CD4-positive, alpha-beta T cell (primary cell): ENCODE measurements around the gene TMEM260. TPM values are rescaled to one million over a fixed set of nuclear protein-coding genes. Genes with fewer than 3 reads are reported as not detected.

Experiments used
- ATAC-seq: fragments of 200-7000 bp; cut with Tn5 transposase; one replicate; pipeline ENCODE4 v1.10.0; 2022; ENCODE audit warnings: mild to moderate bottlenecking; ENCODE audit not compliant: poor library complexity
- CTCF ChIA-PET: fragments of 350-600 bp; sonication (Branson Sonifier 250); formaldehyde crosslinking; loops from one replicate; lab custom pipeline; 2021; ENCODE audit warnings: antibody characterized with exemption, inconsistent platforms; lab: Charles Lee
- POLR2A ChIA-PET: fragments of 350-600 bp; sonication (Branson Sonifier 250); formaldehyde crosslinking; loops from one replicate; lab custom pipeline; 2021; ENCODE audit warnings: antibody characterized with exemption, inconsistent platforms; lab: Charles Lee
- DNase-seq, 14 experiments: peaks; one replicate each; pipeline ENCODE4 v3.0.0-alpha.2; 2013 to 2020; ENCODE audit warnings: mixed read lengths in 2 of 14
- H3K27ac ChIP-seq, 2 donors: one replicate each; pipeline versions ENCODE4 v1.5.1 to v1.7.0; 2013; ENCODE audit warnings: low read length in 2 of 2, low read depth in 1 of 2, mild to moderate bottlenecking in 1 of 2
- H3K27me3 ChIP-seq, 2 experiments: 1 replicate in 1 of 2; 2 replicates in 1 of 2; pipeline versions ENCODE4 v1.6.1 to v1.7.0; 2013; ENCODE audit warnings: low read length in 2 of 2, control low read depth in 1 of 2, mild to moderate bottlenecking in 1 of 2, moderate library complexity in 1 of 2; ENCODE audit not compliant: insufficient read depth in 2 of 2, control insufficient read depth in 1 of 2
- H3K36me3 ChIP-seq: one replicate; pipeline ENCODE4 v1.6.1; 2013; ENCODE audit warnings: low read length, control low read depth; ENCODE audit not compliant: insufficient read depth
- H3K4me1 ChIP-seq: one replicate; pipeline ENCODE4 v1.6.1; 2013; ENCODE audit warnings: low read length, control low read depth; ENCODE audit not compliant: insufficient read depth
- H3K4me3 ChIP-seq: one replicate; pipeline ENCODE4 v1.5.1; 2013; ENCODE audit warnings: mild to moderate bottlenecking, low read length, moderate library complexity
- H3K9me3 ChIP-seq, 2 experiments: 1 replicate in 1 of 2; 2 replicates in 1 of 2; pipeline versions ENCODE4 v1.6.1 to v1.7.0; 2013; ENCODE audit warnings: low read length in 2 of 2, mild to moderate bottlenecking in 2 of 2, control low read depth in 1 of 2, moderate library complexity in 1 of 2; ENCODE audit not compliant: control insufficient read depth in 1 of 2, insufficient read depth in 1 of 2
- H3K27ac Mint-ChIP-seq: one replicate; pipeline ENCODE4 v1.8.0; 2020; ENCODE audit warnings: mixed read lengths
- H3K27me3 Mint-ChIP-seq: one replicate; pipeline ENCODE4 v1.8.0; 2021; ENCODE audit warnings: mixed read lengths
- H3K36me3 Mint-ChIP-seq: one replicate; pipeline ENCODE4 v1.8.0; 2021; ENCODE audit warnings: low read depth, mixed read lengths
- H3K4me1 Mint-ChIP-seq: one replicate; pipeline ENCODE4 v1.8.0; 2021; ENCODE audit warnings: low read depth, mixed read lengths
- H3K4me3 Mint-ChIP-seq: one replicate; pipeline ENCODE4 v1.8.0; 2020; ENCODE audit warnings: mild to moderate bottlenecking, mixed read lengths
- H3K9me3 Mint-ChIP-seq: one replicate; pipeline ENCODE4 v1.8.0; 2020; ENCODE audit warnings: mixed read lengths
- intact Hi-C, 2 experiments: fragments of 100-400 bp; cut with DNase I in 1 of 2; cut with micrococcal nuclease in 1 of 2; formaldehyde crosslinking; loops; one replicate each; pipeline versions ENCODE4 v1.15.1 to v1.9.0; 2023 to 2025; cut with DNase I, micrococcal nuclease
- total RNA-seq, 174 experiments: library from RNA in 2 of 174; stranded (reverse) in 2 of 174; gene quantifications; one replicate each; pipeline ENCODE4 v1.2.3 and lab custom pipeline; 2021 to 2026
- TF ChIP-seq, protein P1 (sequence below): fragments of 200-600 bp; IDR thresholded peaks from one replicate; pipeline ENCODE4 v1.8.0; 2022; ENCODE audit warnings: antibody characterized with exemption, mild to moderate bottlenecking

TMEM260 gene
- total RNA-seq, 2 experiments from 2014 or later, result 8.7 to 9.2 TPM

DNA sequence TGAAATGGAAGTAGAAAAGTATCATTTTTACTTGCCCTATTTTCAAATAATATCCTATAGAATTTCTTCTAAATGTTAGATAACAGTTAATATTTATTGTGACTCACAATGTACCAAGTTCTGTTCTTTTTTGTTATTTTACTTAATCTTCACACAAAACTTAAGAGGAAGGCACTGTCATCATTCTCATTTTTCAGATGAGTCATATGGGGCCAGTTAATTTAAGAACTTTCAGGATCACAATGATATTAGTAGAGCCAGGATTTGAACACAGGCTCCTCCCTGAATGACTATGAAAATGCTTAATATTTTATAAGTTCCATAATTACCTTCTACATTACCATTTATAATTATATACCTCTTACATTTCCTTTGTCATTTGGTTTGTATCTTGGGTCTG lies 10.4 kb upstream of the TMEM260 start:
- POLR2A ChIA-PET, result no interaction called here

DNA sequence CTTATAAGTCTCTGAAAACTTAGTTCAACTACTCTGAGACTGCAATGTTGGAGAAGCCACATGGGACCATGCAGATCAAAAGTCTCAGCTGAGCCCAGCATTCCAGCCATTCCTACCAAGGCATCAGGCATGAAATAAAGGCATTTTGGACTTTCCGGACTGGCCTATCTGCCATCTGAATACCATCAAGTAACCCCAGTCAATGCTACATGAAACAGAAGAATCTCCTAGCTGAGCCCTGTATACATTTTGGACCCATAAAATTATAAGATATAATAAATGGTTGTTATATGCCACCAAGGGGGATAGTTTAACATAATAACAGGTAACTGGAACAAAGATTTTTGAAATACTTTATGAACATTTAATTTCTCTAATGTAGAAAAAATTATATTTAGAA lies 9.3 kb upstream of the TMEM260 start:
- CTCF ChIA-PET, result no interaction called here
- Mint-ChIP-seq H3K27ac (no peak overlapping the region), H3K36me3 (no peaks in the 10 kb centered on the region), H3K9me3 (no peaks in the 10 kb centered on the region), H3K4me1 (no peaks in the 10 kb centered on the region), H3K27me3 (peaks cover 53% of the 10 kb centered on the region), H3K4me3 (no peak overlapping the region)
- DNase-seq (no peak), ATAC-seq (no peak)
- intact Hi-C loops, result loop anchor here in 1 of 2 experiments (10.0 kb wide), 3 partner anchors 455 to 1375 kb away; partner anchors contain the start of genes DLGAP5 and PELI2
- TF ChIP-seq, protein P1, sequence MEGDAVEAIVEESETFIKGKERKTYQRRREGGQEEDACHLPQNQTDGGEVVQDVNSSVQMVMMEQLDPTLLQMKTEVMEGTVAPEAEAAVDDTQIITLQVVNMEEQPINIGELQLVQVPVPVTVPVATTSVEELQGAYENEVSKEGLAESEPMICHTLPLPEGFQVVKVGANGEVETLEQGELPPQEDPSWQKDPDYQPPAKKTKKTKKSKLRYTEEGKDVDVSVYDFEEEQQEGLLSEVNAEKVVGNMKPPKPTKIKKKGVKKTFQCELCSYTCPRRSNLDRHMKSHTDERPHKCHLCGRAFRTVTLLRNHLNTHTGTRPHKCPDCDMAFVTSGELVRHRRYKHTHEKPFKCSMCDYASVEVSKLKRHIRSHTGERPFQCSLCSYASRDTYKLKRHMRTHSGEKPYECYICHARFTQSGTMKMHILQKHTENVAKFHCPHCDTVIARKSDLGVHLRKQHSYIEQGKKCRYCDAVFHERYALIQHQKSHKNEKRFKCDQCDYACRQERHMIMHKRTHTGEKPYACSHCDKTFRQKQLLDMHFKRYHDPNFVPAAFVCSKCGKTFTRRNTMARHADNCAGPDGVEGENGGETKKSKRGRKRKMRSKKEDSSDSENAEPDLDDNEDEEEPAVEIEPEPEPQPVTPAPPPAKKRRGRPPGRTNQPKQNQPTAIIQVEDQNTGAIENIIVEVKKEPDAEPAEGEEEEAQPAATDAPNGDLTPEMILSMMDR, result no peak
- H3K27me3 ChIP-seq, result peaks cover 0 to 13% of the 10 kb centered on the region in 2 experiments
- H3K4me3 ChIP-seq, result no peak overlapping the region
- no peaks in the 10 kb centered on the region for H3K9me3 ChIP-seq
- H3K4me1 ChIP-seq, result no peaks in the 10 kb centered on the region
- no peaks in the 10 kb centered on the region for H3K36me3 ChIP-seq
- no peak overlapping the region for H3K27ac ChIP-seq
- POLR2A ChIA-PET, result no interaction called here

More for the DNA sequence above, 10.4 kb upstream of the TMEM260 start:
- Histone ChIP-seq H3K4me3 (no peak overlapping the region), H3K4me1 (no peaks in the 10 kb centered on the region), H3K9me3 (peaks cover 0 to under 1% of the 10 kb centered on the region in 2 experiments), H3K36me3 (no peaks in the 10 kb centered on the region), H3K27me3 (peaks cover 0 to 13% of the 10 kb centered on the region in 2 experiments), H3K27ac (no peak overlapping the region)
- no peak for DNase-seq
- no peak for ATAC-seq
- CTCF ChIA-PET, result no interaction called here
- no peaks in the 10 kb centered on the region for H3K36me3 Mint-ChIP-seq
- H3K9me3 Mint-ChIP-seq, result no peaks in the 10 kb centered on the region
- TF ChIP-seq, protein P1, result no peak
- intact Hi-C loops, result no loop called here
- H3K27me3 Mint-ChIP-seq, result peaks cover 54% of the 10 kb centered on the region
- no peak overlapping the region for H3K27ac Mint-ChIP-seq
- no peaks in the 10 kb centered on the region for H3K4me1 Mint-ChIP-seq
- no peak overlapping the region for H3K4me3 Mint-ChIP-seq

DNA sequence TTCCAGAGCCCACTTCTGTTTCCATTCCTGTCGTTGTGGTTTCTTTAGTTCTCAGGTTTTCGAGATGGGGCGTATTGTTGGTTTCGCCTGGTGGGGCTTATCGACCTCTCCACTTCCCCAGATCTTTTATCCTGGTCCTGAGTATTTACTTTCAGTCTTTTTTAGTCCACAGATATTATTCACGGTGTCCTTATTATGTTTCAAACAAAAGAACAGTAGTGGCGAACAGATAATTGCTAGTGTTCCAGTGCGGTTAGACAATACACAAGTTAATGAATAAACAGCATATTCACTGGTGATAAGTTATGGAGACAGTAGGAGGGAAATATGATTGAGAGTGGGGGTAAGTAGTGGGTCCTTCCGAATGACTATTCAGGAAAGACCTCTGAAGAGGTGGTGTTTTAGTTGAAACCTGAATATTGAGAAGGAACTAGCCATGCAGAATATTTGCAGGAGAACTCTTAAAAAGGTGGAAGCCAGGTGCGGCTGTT lies 668 bp downstream of the TMEM260 start:
- Mint-ChIP-seq H3K9me3 (no peaks in the 10 kb centered on the region), H3K27ac (peak overlapping the region; percentile 67), H3K27me3 (no peaks in the 10 kb centered on the region), H3K4me3 (peak overlapping the region; percentile 89), H3K36me3 (peaks cover 12% of the 10 kb centered on the region), H3K4me1 (peaks cover 50% of the 10 kb centered on the region)
- peaks cover 12% of the 10 kb centered on the region for H3K4me1 ChIP-seq
- ATAC-seq (no peak), DNase-seq (no peak)
- ChIA-PET POLR2A (interaction anchor here (0.9 to 3.1 kb wide), 5 partner anchors 9 to 1529 kb away, joined by 3 to 21 read pairs (median 12); partner anchors contain the start of genes AP5M1, EXOC5, MAPK1IP1L and NAA30), CTCF (interaction anchor here (2.1 kb wide), 1 partner anchor 10 kb away, joined by 12 read pairs; no protein-coding TSS in a partner anchor)
- H3K4me3 ChIP-seq, result peak overlapping the region; percentile 72
- intact Hi-C loops, result loop anchor here (2.0 to 10.0 kb wide), 2 partner anchors 685 to 811 kb away; partner anchors contain the start of genes AP5M1 (in 1 of the 2), EXOC5 (in 1 of the 2) and NAA30 (in 1 of the 2)
- no peaks in the 10 kb centered on the region for H3K9me3 ChIP-seq
- H3K36me3 ChIP-seq, result no peaks in the 10 kb centered on the region
- peak overlapping the region; percentile 71 to 75 for H3K27ac ChIP-seq
- TF ChIP-seq, protein P1, result no peak
- H3K27me3 ChIP-seq, result no peaks in the 10 kb centered on the region
